DLD1 (cell line): Measurements from ENCODE around the gene MBD6.
"Not testable (repeated sequence)": the region's sequence is repeated elsewhere in the genome, so short reads cannot be mapped to it uniquely, and the experiment has no call there.

Experiments used
- in situ Hi-C: cut with HindIII; loops from 2 replicates; pipeline ENCODE4 v1.10.0; 2017; ENCODE audit warnings: low sequenced_read_pairs

Gene MBD6

DNA sequence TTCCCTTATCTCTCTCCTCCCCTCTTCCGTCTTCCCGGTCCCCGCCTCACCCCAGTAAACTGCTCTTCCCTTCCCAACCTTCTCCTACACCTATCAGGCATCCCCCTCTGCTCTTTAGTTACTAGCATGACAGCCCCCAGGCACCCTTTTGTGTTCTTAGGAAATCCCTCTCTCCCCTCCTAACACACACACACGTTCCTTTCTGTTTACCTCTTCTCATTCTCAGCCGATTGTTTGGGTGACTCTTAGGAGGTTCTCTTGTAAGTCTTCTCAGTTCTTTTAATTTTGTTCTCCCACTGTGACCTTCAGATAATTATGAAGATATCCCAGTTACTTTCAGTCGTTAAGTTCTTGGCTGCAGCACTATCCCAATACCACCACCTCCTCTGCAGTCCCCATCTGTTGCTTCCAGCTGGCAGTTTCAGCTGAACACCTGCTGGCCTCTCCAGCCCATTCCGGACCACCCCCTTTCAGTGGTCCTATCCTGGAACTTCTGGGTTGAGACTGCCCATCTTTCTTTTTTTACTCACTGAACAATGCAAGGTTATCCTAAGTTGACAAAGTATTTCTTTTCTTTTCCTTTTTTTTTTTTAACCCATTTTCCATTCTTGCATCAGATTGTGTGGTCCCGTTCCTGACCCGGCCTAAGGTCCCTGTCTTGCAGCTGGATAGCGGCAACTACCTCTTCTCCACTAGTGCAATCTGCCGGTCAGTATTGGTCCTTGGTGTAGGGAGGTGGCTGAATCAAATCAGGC, 34.0 kb upstream of the MBD6 start:
- in situ Hi-C loops: no loop called here

DNA sequence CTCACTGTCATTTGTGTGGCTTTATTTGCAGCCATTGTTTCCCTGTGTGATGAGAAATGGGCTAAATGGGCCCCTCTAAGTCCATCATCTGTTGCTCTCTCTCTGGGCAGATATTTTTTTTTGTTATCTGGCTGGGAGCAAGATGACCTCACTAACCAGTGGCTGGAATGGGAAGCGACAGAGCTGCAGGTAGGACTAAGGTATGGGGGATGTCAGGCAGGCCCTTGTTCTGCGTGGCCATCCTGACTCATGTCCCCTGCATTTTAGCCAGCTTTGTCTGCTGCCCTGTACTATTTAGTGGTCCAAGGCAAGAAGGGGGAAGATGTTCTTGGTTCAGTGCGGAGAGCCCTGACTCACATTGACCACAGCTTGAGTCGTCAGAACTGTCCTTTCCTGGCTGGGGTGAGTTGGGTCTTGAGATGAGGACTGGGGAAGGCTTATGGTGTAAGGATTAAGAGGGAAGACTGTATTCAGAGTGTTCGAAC, 33.4 kb upstream of the MBD6 start:
- in situ Hi-C loops: no loop called here

DNA sequence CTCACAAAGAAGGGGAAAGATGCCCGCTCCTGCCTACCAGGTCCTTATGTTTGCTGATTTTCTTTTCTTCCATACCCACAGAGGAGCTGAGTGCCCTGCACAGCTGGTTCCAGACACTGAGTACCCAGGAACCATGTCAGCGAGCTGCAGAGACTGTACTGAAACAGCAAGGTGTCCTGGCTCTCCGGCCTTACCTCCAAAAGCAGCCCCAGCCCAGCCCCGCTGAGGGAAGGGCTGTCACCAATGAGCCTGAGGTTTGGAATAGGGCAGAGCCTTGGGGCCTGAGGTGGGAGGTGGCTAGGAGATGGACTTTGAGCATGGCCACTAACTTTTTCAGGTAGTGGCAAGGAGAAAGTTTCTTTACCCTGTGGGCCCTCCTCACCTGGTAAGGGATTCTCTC, 32.5 kb upstream of the MBD6 start:
- in situ Hi-C loops: no loop called here

DNA sequence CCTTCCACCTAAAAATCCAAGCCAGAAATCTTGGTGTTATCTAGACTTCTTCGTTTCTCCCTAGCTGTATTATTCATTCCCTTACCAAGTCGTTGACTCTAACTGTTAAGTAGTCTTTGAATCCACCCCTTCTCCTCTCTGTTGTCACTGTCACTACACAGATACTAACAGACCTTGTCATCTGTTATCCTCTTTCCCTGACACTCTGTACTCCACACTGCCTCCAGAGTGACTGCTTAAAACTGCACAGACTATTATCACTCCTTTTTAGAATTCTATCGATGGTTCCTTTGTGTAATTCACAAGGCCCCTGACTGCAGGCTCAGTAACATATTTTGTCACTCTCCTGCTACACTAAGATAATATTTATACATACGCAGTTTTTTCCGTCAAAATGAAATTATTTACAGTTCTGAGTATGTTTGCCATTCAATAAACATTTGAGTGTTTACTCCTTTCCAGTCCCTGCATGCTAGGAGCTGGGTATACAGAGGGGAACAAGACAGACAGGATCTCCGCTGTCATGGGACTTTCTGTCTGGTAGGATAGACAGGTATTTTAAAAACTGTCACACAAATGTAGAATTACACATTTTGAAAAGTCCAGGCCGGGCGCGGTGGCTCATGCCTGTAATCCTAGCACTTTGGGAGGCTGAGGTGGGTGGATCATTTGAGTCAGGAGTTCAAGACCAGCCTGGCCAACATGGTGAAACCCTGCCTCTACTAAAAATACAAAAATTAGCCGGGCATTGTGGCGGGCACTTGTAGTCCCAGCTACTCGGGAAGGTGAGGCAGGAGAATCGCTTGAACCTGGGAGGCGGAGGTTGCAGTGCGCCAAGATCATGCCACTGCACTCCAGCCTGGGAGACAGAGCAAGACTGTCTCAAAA, 31.0 kb upstream of the MBD6 start:
- in situ Hi-C loops: no loop called here

DNA sequence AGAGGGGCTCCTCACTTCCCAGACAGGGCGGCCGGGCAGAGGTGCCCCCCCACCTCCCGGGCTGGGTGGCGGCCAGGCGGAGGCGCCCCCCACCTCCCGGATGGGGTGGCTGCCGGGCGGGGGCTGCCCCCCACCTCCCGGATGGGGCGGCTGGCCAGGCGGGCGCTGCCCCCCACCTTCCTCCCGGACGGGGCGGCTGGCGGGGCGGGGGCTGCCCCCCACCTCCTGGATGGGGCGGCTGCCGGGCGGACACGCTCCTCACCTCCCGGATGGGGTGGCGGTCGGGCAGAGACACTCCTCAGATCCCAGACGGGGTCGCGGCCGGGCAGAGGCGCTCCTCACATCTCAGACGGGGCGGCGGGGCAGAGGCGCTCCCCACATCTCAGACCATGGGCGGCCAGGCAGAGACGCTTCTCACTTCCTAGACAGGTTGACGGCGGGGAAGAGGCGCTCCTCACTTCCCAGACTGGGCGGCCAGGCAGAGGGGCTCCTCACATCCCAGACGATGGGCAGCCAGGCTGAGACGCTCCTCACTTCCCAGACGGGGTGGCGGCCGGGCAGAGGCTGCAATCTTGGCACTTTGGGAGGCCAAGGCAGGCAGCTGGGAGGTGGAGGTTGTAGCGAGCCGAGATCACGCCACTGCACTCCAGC, 27.4 kb upstream of the MBD6 start:
- in situ Hi-C loops: not testable (repeated sequence)

DNA sequence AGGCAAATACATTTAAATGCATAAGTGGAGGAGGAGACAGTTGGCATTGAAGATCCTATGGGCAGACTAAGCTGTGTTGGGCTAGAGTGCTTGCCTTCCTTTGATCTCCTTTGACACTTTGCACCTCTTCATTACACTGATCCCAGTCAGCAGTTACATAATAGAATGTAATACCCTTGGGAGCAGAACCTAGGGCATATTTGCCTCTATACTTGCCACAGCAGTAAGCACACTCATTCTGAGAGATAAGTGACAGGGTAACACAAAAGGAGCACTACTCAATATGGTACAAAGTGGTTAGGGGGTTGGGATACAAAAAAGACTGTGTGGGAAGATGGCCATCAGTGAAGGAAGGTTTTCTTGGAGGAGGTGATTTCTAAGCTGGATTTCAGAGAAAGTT, 25.8 kb upstream of the MBD6 start:
- in situ Hi-C loops: no loop called here

DNA sequence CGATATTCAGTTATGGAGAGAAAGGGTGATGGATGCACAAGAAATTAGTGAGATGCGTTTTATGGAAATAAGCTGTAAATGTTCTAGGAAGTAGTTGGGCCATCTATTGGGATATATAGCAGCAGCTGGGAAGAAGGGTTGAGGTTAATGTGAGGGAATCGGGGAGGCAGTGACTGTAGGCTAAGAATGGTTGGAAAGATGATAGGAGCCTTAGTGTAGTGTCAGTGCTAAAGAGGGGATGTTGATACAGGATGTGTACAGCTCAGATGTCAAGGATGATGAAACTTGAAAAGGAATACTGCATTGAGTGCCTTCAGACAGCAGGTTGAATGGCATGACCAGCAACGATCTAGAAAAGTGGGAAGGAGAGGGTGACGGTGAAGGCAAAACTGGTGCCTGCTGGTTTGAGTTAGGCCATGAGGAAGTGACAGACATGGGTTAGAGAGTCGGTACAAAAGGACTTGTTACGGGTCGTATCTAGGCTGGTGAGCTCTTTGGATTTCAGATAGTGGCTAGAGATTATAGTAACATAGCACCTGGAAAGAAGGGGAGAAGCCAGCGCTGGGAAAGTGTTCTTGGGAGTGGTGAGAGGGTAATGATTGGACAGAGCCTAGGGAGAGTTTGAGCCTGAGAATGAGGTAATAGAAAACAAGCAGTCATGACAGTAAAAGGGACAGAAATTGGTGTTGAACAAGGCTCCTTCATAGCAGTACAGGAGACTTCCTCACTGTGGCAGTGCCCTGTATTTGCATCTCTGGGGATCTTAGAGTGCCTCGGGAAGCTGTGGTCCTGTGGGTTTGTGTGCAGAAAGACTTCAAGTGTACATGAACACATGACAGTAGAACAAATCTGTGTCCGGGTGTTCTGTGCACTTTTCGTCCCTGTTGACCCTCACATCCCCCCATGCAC, 25.1 kb upstream of the MBD6 start:
- in situ Hi-C loops: no loop called here

DNA sequence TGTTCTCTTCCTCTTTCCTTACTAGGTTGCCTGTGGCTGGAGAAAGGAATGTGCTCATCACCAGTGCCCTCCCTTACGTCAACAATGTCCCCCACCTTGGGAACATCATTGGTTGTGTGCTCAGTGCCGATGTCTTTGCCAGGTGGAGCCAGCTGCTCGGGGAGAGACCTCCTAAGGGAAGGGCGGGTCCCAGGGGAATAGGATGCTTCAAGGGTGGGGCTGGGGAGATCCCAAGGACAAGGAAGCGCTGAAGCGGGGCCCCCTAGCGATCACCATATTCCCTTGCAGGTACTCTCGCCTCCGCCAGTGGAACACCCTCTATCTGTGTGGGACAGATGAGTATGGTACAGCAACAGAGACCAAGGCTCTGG, 24.5 kb upstream of the MBD6 start:
- in situ Hi-C loops: no loop called here

DNA sequence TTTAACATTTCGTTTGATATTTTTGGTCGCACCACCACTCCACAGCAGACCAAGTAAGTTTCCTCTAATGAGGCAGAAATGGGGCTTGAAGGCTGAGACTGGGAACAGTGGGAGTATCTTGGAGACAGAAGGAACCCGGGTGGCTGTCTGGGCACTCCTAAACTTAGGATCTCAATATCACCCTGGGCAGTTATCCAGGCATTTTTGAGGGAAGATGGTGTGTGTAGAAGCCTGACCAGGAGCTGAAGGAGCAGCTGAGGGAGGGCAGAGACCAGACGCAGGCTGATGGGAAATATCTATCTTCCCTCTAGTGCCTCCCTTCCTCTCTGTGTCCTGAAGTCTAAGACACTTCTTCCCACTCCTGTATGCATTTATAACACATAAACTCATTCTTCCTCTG, 24.1 kb upstream of the MBD6 start:
- in situ Hi-C loops: no loop called here

DNA sequence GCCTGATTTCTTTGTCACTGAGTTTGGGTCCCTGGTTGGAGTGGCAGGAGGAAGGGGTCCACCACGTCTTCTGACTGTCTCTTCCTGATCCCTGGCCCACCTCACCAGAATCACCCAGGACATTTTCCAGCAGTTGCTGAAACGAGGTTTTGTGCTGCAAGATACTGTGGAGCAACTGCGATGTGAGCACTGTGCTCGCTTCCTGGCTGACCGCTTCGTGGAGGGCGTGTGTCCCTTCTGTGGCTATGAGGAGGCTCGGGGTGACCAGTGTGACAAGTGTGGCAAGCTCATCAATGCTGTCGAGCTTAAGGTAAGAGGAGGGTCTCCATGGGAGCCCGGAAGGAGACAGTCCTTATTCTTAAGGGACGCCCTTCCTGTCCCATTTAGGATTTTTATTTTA, 22.4 kb upstream of the MBD6 start:
- in situ Hi-C loops: no loop called here

DNA sequence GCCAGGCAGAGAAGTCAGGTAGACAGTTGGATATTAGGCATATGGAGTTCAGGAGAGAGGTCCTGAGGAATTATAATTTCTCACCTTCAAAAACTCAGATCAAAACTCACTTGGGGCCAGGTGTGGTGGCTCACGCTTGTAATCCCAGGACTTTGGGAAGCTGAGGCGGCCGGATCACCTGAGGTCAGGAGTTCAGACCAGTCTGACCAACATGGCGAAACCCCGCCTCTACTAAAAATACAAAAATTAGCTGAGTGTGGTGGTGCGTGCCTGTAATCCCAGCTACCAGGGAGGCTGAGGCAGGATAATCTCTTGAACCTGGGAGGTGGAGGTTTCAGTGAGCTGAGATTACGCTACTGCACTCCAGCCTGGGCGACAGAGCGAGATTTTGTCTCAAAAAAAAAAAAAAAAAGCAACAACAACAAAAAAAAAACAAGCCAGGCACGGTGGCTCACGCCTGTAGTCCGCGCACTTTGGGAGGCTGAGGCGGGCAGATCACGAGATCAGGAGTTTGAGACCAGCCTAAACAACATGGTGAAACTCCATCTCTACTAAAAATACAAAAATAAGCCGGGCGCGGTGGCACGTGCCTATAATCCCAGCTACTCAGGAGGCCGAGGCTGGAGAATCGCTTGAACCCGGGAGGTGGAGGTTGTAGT, 20.2 kb upstream of the MBD6 start:
- in situ Hi-C loops: not testable (repeated sequence)

DNA sequence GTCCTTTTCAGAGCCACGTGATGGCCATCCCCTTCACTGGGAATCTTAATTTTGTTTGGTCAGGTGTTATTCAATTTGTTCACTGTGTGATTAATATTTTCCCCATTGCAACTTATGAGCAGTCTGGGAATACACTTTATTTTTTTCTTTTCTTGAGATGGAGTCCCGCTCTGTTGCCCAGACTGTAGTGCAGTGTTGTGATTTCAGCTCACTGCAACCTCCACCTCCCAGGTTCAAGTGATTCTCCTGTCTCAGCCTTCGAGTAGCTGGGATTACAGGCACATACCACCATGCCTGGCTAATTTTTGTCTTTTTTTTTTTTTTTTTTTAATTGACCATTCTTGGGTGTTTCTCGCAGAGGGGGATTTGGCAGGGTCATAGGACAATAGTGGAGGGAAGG, 16.1 kb upstream of the MBD6 start:
- in situ Hi-C loops: not testable (repeated sequence)

DNA sequence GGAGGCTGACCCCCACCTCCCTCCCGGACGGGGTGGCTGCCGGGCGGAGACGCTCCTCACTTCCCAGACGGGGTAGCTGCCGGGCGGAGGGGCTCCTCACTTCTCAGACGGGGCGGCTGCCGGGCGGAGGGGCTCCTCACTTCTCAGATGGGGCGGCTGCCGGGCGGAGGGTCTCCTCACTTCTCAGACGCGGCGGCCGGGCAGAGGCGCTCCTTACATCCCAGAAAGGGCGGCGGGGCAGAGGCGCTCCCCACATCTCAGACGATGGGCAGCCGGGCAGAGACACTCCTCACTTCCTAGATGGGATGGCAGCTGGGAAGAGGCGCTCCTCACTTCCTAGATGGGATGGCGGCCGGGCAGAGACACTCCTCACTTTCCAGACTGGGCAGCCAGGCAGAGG, 14.8 kb upstream of the MBD6 start:
- in situ Hi-C loops: not testable (repeated sequence)

DNA sequence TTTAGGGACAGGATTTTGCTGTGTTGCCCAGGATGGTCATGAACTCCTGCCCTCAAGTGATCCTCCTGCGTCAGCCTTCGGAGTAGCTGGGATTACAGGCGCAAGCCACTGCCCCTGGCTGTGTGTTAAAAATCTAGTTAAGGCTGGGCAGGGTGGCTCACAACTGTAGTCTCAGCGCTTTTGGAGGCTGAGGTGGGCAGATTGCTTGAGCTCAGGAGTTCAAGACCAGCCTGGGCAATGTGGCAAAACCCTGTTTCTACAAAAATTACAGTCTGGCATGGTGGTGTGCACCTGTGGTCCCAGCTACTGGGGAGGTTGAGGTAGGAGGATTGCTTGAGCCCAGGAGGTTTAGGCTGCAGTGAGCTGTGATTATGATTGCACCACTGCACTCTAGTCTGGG, 11.5 kb upstream of the MBD6 start:
- in situ Hi-C loops: no loop called here

DNA sequence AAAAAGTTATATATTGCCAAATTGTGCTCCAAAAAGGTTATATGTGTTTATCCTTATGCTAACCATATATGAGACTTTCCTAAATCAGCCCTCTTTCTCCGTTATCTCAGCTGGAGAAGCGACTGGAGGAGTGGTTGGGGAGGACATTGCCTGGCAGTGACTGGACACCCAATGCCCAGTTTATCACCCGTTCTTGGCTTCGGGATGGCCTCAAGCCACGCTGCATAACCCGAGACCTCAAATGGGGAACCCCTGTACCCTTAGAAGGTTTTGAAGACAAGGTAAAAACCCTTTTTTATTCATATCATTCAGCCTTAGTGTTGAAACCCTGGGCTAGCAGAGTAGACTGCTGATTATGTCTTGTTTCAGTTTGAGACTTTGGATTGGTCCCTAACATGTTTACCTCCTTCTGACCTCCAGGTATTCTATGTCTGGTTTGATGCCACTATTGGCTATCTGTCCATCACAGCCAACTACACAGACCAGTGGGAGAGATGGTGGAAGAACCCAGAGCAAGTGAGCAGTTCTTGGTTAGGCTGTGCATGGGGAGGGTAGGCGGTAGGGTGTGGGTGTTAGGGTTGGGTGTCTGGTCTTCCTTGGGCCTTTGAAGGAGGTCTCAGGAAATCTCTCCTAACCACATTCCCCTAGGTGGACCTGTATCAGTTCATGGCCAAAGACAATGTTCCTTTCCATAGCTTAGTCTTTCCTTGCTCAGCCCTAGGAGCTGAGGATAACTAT, 10.9 kb upstream of the MBD6 start:
- in situ Hi-C loops: no loop called here

DNA sequence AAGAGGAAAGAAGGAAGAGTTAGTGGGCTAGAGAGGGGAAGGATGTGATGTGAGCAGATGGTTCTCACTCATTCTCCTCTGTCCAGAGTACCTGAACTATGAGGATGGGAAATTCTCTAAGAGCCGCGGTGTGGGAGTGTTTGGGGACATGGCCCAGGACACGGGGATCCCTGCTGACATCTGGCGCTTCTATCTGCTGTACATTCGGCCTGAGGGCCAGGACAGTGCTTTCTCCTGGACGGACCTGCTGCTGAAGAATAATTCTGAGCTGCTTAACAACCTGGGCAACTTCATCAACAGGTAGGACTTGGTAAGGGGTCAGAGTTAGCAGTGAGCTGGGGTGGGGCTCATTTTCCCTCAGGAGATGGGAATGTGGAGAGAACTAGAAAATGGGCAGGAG, 10.0 kb upstream of the MBD6 start:
- in situ Hi-C loops: no loop called here

DNA sequence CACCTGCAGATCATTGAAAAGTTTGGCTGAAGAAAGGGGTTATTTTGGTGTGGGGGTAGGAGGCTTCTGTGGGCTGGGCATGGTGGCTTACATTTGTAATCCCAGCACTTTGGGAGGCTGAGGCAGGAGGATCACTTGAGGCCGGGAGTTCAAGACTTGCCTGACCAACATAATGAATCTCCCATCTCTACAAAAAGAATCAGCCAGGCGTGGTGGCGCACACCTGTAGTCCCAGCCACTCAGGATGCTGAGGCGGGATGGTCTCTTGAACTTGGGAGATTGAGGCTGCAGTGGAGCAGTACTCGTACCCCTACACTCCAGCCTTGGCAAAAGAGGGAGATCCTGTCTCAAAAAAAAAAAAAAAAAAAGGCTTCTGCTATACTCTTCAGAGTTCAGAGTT, 9.4 kb upstream of the MBD6 start:
- in situ Hi-C loops: no loop called here

DNA sequence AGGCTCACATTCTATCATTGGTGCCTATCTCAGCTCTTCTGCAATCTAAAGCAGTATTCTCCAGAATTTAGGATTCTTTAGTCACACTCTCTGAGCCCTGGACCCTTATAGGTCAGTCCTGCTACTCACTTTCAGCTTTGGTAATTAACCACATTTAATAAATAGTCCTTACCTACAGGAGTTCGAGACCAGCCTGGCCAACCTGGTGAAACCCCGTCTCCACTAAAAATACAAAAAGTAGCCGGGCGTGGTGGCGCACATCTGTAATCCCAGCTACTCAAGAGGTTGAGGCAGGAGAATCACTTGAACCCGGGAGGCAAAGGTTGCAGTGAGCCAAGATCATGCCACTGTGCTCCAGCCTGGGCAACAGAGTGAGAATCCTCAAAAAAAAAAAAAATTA, 8.9 kb upstream of the MBD6 start:
- in situ Hi-C loops: not testable (repeated sequence)

DNA sequence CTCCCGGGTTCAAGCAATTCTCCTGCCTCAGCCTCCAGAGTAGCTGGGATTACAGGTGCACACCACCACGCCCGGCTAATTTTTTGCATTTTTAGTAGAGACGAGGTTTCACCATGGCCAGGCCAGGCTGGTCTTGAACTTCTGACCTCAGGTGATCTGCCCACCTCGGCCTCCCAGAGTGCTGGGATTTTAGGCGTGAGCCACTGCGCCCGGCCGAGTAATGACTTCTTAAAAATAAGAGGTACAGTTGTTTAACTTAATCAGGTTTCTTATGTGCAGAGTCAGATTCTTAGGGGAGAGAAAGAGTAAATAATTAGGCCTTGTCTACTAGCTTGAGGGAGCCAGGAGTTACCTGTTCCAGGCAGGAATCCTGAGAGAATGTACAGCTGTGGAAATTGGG, 8.4 kb upstream of the MBD6 start:
- in situ Hi-C loops: not testable (repeated sequence)
